Mesodermal cell (in vitro differentiated cells): ENCODE measurements around the gene VPS29.
"Not testable (repeated sequence)": the region's sequence is repeated elsewhere in the genome, so short reads cannot be mapped to it uniquely, and the experiment has no call there.

Experiments
- H3K27ac ChIP-seq: 2 replicates; pipeline ENCODE4 v1.7.0; 2013; ENCODE audit warnings: mild to moderate bottlenecking, low read depth, low read length, moderate library complexity; ENCODE audit not compliant: severe bottlenecking
- H3K36me3 ChIP-seq: 2 replicates; pipeline ENCODE4 v1.7.1; 2013; ENCODE audit warnings: mild to moderate bottlenecking, low read length, moderate library complexity; ENCODE audit not compliant: control insufficient read depth, insufficient read depth
- H3K4me1 ChIP-seq: one replicate; pipeline ENCODE4 v1.7.1; 2013; ENCODE audit warnings: mild to moderate bottlenecking, low read length; ENCODE audit not compliant: insufficient read depth, control insufficient read depth, poor library complexity, severe bottlenecking
- H3K4me3 ChIP-seq: 2 replicates; pipeline ENCODE4 v1.7.0; 2013; ENCODE audit warnings: low read length, control low read depth, mild to moderate bottlenecking; ENCODE audit not compliant: insufficient read depth, poor library complexity, severe bottlenecking; ENCODE audit errors: extremely low read depth
- H3K9me3 ChIP-seq: 2 replicates; pipeline ENCODE4 v1.7.1; 2013; ENCODE audit warnings: mild to moderate bottlenecking, low read length, moderate library complexity; ENCODE audit not compliant: control insufficient read depth
- WGBS, 2 experiments: methylation state at CpG; one replicate each; pipeline ENCODE4 v1.1.5; 2013; ENCODE audit warnings: missing lambda C conversion rate in 2 of 2; ENCODE audit not compliant: insufficient coverage in 2 of 2; 5-methylcytosine and 5-hydroxymethylcytosine counted together

VPS29 gene

DNA sequence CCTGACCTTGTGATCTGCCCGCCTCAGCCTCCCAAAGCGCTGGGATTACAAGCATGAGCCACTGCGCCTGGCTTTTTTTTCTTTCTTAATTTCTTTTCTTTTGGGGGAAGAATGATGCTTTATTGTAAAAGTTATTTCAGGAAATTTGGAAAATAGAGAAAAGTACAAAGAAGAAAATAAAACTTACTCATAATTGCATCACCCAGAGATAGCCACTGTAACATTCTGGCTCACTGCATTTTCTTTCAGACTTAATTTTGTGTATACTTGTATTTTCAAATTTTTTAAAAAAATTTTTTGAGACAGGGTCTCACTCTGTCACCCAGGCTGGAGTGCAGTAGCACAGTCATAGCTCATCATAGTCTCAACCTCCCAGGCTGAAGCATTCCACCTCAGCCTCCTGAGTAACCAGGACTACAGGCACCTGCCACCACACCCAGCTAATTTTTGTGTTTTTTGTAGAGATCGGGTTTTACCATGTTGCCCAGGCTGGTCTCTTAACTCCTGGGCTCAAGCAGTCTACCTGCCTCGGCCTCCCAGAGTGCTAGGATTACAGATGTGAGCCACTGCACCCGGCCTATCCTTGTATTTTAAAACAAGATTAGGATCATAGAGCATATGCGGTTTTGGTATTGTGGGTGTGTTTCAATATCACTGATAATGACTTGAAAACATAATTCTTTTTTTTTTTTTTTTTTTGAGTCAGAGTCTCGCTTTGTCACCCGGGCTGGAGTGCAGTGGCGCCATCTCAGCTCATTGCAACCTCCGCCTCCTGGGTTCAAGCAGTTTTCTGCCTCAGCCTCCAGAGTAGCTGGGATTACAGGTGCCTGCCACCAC lies 19.2 kb upstream of the VPS29 start:
- not testable (repeated sequence) for H3K4me1 ChIP-seq, H3K9me3 ChIP-seq, H3K4me3 ChIP-seq, H3K27ac ChIP-seq, H3K36me3 ChIP-seq
- 90 to 93% methylated on average over 5 to 6 of the region's 11 CpGs for WGBS, 2 experiments

DNA sequence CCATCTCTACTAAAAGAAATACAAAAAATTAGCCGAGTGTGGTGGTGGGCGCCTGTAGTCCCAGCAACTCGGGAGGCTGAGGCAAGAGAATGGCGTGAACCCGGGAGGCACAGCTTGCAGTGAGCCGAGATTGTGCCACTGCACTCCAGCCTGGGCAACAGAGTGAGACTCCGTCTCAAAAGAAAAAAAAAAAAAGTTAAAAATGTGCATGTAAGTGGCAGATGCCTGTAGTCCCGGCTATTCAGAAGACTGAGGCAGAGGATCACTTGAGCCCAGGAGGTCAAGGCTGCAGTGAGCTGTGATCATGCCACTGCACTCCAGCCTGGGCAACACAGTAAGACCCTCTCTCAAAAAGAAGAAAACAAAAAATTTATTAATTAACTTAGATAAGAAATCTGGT lies 16.1 kb upstream of the VPS29 start:
- not testable (repeated sequence) for H3K27ac ChIP-seq, H3K9me3 ChIP-seq, H3K36me3 ChIP-seq, H3K4me1 ChIP-seq, H3K4me3 ChIP-seq
- 92 to 95% methylated on average over 7 to 8 of the region's 8 CpGs for WGBS, 2 experiments

DNA sequence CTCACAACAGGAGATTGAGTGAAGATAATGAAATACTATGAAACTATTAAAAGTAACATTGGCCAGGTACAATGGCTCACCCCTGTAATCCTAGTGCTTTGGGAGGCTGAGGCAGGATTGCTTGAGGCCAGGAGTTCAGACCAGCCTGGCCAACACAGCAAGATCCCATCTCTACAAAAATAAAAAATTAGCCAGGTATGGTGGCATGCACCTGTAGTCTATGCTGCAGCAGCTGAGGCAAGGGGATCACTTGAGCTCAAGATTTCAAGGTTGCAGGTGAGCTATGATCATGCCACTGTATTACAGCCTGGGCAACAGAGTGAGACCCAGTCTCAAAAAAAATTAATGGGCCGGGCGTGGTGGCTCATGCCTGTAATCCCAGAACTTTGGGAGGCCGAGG lies 15.1 kb upstream of the VPS29 start:
- no peaks in the 10 kb centered on the region for H3K36me3 ChIP-seq
- no peaks in the 10 kb centered on the region for H3K4me1 ChIP-seq
- no peak overlapping the region for H3K4me3 ChIP-seq
- H3K27ac ChIP-seq: no peak overlapping the region
- WGBS, 2 experiments: 77 to 82% methylated on average over 3 of the region's 3 CpGs
- H3K9me3 ChIP-seq: no peaks in the 10 kb centered on the region

DNA sequence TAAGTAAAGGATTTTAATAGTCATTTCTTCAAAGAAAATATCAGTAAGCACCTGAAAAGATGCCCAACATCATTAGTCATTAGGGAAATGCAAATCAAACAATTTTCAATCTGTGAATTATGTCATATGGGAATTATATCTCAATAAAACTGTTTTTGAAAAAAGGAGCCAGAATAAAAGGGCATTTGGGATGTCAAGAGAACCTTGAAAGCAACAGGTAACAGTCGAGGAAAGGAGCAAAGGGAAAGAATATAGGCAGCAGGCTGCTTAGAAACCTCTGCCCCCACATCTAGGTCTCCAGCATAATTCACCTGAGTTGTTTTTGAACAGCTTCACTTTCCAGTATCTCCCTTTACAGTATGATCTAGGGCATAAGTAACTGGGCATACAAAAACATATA lies 12.5 kb upstream of the VPS29 start:
- Histone ChIP-seq H3K4me1 (no peaks in the 10 kb centered on the region), H3K9me3 (no peaks in the 10 kb centered on the region), H3K4me3 (no peak overlapping the region), H3K36me3 (no peaks in the 10 kb centered on the region), H3K27ac (no peak overlapping the region)
- WGBS, 2 experiments: 60% methylated on average over 1 of the region's 1 CpG; no CpG with 5 or more reads in 1 of the 2 experiments

DNA sequence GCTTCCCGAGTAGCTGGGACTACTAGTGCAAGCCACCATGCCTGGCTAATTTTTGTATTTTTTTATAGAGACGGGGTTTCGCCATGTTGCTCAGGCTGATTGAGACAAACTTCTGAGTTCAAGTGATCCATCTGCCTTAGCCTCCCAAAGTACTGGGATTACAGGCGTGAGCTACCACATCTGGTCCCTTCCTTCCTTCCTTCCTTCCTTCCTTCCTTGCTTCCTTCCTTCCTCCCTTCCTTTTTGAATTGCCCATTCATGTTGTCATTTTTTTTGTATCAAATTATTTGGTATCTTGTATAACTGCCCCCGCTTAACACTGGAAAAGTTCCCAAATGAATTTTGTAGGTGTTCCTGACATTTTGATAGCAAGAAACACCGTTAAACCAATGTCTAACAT lies 11.9 kb upstream of the VPS29 start:
- Histone ChIP-seq H3K9me3 (no peaks in the 10 kb centered on the region), H3K4me1 (no peaks in the 10 kb centered on the region), H3K36me3 (no peaks in the 10 kb centered on the region), H3K4me3 (no peak overlapping the region), H3K27ac (no peak overlapping the region)
- 90 to 92% methylated on average over 2 to 3 of the region's 6 CpGs for WGBS, 2 experiments

DNA sequence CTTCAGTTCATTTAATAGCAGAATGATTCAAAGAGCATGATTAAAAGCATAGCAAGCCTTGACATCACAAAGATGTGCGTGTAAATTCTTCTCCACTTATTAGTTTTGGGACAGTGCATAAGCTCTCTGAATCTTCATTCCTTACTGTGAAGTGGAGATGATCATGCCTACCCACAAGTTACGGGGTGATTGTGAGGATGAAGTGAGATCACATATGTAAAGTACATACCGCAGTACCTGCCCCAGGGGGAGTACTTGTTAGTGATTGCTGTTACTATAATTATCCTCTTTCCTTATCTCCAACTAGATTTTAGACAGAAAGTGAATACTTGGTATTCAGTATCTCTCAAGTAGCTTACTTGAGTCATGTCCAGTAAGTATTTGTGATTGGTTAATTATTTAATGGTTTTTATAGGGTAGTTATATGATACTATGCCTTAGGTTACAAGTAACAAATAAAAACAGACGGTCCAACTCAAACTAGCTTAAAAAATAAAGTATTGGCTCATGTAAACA lies 6.2 kb upstream of the VPS29 start:
- Histone ChIP-seq H3K9me3 (no peaks in the 10 kb centered on the region), H3K27ac (no peak overlapping the region), H3K4me3 (no peak overlapping the region), H3K36me3 (no peaks in the 10 kb centered on the region), H3K4me1 (no peaks in the 10 kb centered on the region)
- no CpG with 5 or more reads among the region's 4 CpGs for WGBS, 2 experiments

DNA sequence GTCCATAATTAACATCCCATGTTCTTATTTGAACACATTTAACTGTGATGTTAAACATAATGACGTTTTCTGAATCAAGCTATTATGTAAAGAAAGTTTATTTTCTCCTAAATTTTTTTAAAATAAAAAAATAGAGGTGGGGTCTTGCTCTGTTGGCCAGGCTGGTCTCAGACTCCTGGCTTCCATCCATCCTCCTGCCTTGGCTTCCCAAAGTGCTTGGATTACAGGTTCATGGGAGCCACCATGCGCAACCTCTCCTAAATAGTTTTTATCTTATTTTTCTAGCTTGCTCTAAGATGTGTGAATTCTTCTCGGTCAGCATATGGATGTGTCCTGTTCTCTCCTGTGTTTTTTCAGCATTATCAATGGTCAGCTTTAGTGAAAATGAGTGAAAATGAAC lies 3.4 kb upstream of the VPS29 start:
- H3K4me1 ChIP-seq: peaks cover 3% of the 10 kb centered on the region
- no CpG with 5 or more reads among the region's 3 CpGs for WGBS, 2 experiments
- H3K4me3 ChIP-seq: no peak overlapping the region
- H3K27ac ChIP-seq: no peak overlapping the region
- H3K9me3 ChIP-seq: peaks cover 7% of the 10 kb centered on the region
- H3K36me3 ChIP-seq: no peaks in the 10 kb centered on the region

DNA sequence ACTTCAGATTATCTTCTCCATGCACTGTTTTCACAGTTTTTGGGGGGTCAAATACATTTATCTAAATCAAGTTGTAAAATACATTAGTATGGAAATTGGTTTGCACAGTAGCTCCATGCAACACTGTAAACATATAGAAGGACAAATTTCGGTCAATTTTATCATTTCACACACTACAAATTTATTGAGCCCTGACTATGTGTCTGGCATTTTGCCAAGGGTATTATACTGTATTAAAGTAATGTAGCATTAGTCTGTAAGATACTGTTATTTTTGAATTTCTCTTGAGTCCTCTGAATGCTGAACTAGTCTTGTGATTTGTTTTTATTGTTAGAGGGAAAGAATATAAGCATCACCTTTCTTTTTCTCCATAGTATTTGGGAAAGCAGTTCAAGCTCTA lies 1.5 kb upstream of the VPS29 start:
- Histone ChIP-seq H3K27ac (no peak overlapping the region), H3K4me3 (no peak overlapping the region), H3K4me1 (peaks cover 11% of the 10 kb centered on the region), H3K36me3 (peaks cover 7% of the 10 kb centered on the region), H3K9me3 (peaks cover 7% of the 10 kb centered on the region)
- no CpG with 5 or more reads among the region's 1 CpG for WGBS, 2 experiments

DNA sequence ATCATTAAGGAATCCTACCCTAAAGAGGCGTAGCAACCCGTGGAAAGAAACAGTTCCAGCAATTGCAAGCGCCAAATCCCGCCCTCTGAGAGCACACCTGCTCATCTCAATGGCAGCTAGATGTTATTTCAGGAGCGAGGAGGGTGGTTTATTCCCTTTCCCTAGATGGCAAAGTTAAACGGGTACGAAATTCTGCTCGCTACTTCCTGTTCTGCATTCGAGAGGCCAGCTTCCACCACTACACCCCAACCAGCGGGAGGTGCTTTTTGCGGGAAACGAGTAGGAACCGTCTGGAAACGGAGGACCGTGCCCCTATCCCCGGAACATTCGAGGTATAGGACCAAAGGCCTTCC lies 536 bp downstream of the VPS29 start:
- peak overlapping the region; percentile 89 for H3K4me3 ChIP-seq
- peaks cover 11% of the 10 kb centered on the region for H3K4me1 ChIP-seq
- peak overlapping the region; percentile 41 for H3K27ac ChIP-seq
- WGBS, 2 experiments: 0 to 1% methylated on average over 7 to 16 of the region's 17 CpGs
- H3K9me3 ChIP-seq: peaks cover 7% of the 10 kb centered on the region
- peaks cover 15% of the 10 kb centered on the region for H3K36me3 ChIP-seq

DNA sequence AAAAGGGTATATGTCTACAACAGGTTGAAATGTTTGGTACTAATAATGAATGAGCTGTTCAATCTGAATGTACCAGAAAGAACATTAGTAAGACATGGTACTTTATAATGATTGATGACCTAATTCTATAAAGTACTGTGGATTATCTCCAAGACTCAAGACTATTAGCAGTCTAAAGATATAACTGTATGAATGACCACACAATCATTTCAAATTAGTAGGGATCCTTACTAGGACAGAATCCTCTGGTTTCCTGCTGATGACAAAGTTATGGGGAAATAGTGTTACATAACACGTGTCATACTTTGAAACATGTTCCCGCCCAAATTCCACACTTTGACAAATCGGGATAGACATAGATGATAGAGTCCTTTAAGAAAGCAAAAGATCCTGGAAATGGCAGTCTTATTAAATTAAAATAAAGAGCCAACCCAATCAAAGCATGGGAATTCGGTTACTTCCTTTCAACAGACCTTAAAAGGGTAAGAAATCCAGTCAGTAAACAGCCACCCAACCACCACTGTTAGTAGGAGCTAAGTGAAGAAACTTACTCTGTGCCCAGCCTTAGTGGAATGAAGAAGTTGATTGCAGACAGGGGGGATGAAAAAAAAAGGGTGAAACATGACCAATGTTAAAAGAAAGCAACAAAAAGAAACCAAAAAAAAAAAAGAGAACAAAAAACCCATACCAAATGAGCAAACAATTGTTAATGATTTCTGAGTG lies 2.8 kb downstream of the VPS29 start:
- Histone ChIP-seq H3K9me3 (peaks cover 7% of the 10 kb centered on the region), H3K27ac (no peak overlapping the region), H3K36me3 (peaks cover 34% of the 10 kb centered on the region), H3K4me1 (peaks cover 11% of the 10 kb centered on the region), H3K4me3 (no peak overlapping the region)
- no CpG with 5 or more reads among the region's 4 CpGs for WGBS, 2 experiments

DNA sequence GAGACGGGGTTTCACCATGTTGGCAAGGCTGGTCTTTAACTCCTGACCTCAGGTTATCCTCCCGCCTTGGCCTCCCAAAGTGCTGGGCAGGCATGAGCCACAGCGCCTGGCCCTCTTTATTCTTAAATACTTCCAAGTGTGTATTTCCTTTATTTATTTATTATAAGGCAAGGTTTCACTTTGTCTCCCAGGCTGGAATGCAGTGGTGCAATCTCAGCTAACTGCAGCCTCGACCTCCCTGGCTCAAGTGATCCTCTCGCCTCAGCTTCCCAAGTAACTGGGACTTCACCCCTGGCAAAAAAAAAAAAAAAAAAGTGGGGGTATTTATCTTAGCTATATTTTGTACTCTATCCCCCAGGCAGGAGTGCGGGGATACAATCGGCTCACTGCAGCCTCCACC lies 26.5 kb downstream of the VPS29 start:
- H3K4me1 ChIP-seq: no peaks in the 10 kb centered on the region

More for the DNA sequence above, 26.5 kb downstream of the VPS29 start:
- H3K36me3 ChIP-seq: peaks cover 34% of the 10 kb centered on the region
- no peak overlapping the region for H3K4me3 ChIP-seq
- H3K27ac ChIP-seq: no peak overlapping the region
- no peaks in the 10 kb centered on the region for H3K9me3 ChIP-seq
- WGBS, 2 experiments: 100% methylated on average over 1 to 2 of the region's 7 CpGs
